Endothelial cell of umbilical vein (primary cell): Measurements from ENCODE around the gene FOXD2. TPM values are rescaled to one million over a fixed set of nuclear protein-coding genes. Genes with fewer than 3 reads are reported as not detected.
A peak's percentile ranks its signal among the peaks of the same experiment; 100 is the strongest.

Experiments
- BruUV-seq: library from RNA; stranded (reverse); fragments of 400-500 nt; replicated peaks from 2 replicates; lab custom pipeline; 2021; lab: Mats Ljungman, UMichigan
- CTCF ChIA-PET: fragments of 300-600, 350-600 bp; sonication (Branson Sonifier 250); formaldehyde crosslinking; loops from one replicate; lab custom pipeline; 2021; ENCODE audit warnings: antibody characterized with exemption, inconsistent platforms; lab: Charles Lee
- POLR2A ChIA-PET: fragments of 300-600, 350-600 bp; sonication (Branson Sonifier 250); formaldehyde crosslinking; loops from one replicate; lab custom pipeline; 2021; ENCODE audit warnings: antibody characterized with exemption, inconsistent platforms; lab: Charles Lee
- DNase-seq: peaks from one replicate; pipeline ENCODE4 v3.0.0-alpha.2; 2011; ENCODE audit warnings: low read depth, low spot score
- FAIRE-seq: peaks from 2 replicates; lab custom pipeline; 2011; peaks lifted over from hg19 to GRCh38; lab: Jason Lieb, UNC
- H2AFZ ChIP-seq: 2 replicates; pipeline ENCODE4 v1.6.0; 2012; ENCODE audit warnings: low read depth, low read length, control low read depth, inconsistent platforms
- H3K27ac ChIP-seq: 2 replicates; pipeline ENCODE4 v1.5.1; 2011; ENCODE audit warnings: low read depth, mild to moderate bottlenecking, control low read depth, low read length, moderate library complexity; ENCODE audit not compliant: insufficient read depth
- H3K27me3 ChIP-seq, 2 experiments: 2 replicates each; pipeline versions ENCODE4 v1.6.0 to v1.6.1; 2011; ENCODE audit warnings: low read length in 2 of 2, mixed read lengths in 1 of 2; ENCODE audit not compliant: control insufficient read depth in 2 of 2, insufficient read depth in 2 of 2
- H3K36me3 ChIP-seq, 2 experiments: 2 replicates in 1 of 2; 3 replicates in 1 of 2; pipeline ENCODE4 v1.5.1; 2011; ENCODE audit warnings: low read length in 2 of 2, mild to moderate bottlenecking in 1 of 2, moderate library complexity in 1 of 2; ENCODE audit not compliant: control insufficient read depth in 2 of 2, insufficient read depth in 2 of 2; ENCODE audit errors: extremely low read depth in 1 of 2
- H3K4me1 ChIP-seq: 3 replicates; pipeline ENCODE4 v1.5.1; 2011; ENCODE audit warnings: mild to moderate bottlenecking, low read length; ENCODE audit not compliant: control insufficient read depth, insufficient read depth; ENCODE audit errors: extremely low read depth
- H3K4me2 ChIP-seq: 2 replicates; pipeline ENCODE4 v1.6.1; 2011; ENCODE audit warnings: low read length, control low read depth, mixed read lengths; ENCODE audit not compliant: insufficient read depth
- H3K4me3 ChIP-seq, 3 experiments: fragments of 200-600 bp in 1 of 3; sonication (generic), shearing (Covaris generic) in 1 of 3; replicated peaks in 1 of 3; 2 replicates each; pipeline ENCODE4 v1.5.1; 2011 to 2016; ENCODE audit warnings: control low read depth in 3 of 3, low read length in 3 of 3, mild to moderate bottlenecking in 2 of 3, inconsistent platforms in 1 of 3, low read depth in 1 of 3, moderate library complexity in 1 of 3; ENCODE audit not compliant: insufficient read depth in 1 of 3
- H3K79me2 ChIP-seq: 2 replicates; pipeline ENCODE4 v1.6.0; 2012; ENCODE audit warnings: low read length, inconsistent platforms; ENCODE audit not compliant: control insufficient read depth, insufficient read depth
- H3K9ac ChIP-seq: replicated peaks from 2 replicates; pipeline ENCODE3; 2011; ENCODE audit warnings: low read length, control low read depth; ENCODE audit not compliant: insufficient read depth; ENCODE audit errors: extremely low read depth
- H3K9me1 ChIP-seq: replicated peaks from 3 replicates; pipeline ENCODE4 v1.6.0; 2011; ENCODE audit warnings: mild to moderate bottlenecking, low read length; ENCODE audit not compliant: control insufficient read depth, insufficient read depth; ENCODE audit errors: extremely low read depth
- H3K9me3 ChIP-seq: replicated peaks from 2 replicates; pipeline ENCODE4 v1.5.1; 2012; ENCODE audit warnings: low read length, inconsistent platforms; ENCODE audit not compliant: control insufficient read depth, insufficient read depth
- H4K20me1 ChIP-seq: replicated peaks from 2 replicates; pipeline ENCODE3; 2011; ENCODE audit warnings: mild to moderate bottlenecking, low read length; ENCODE audit not compliant: control insufficient read depth, insufficient read depth; ENCODE audit errors: extremely low read depth
- CTCF ChIP-seq, 2 donors: IDR thresholded peaks; 1 replicate in 1 of 2; 2 replicates in 1 of 2; pipeline ENCODE4 v1.5.1; 2011; ENCODE audit warnings: low read length in 2 of 2, mild to moderate bottlenecking in 2 of 2, moderate library complexity in 2 of 2, control low read depth in 1 of 2, inconsistent platforms in 1 of 2, low read depth in 1 of 2; ENCODE audit not compliant: insufficient read depth in 1 of 2; ENCODE audit errors: extremely low read depth in 1 of 2
- EZH2 ChIP-seq: IDR thresholded peaks from 2 replicates; pipeline ENCODE4 v1.6.1; 2012; ENCODE audit warnings: borderline replicate concordance, low read depth, mild to moderate bottlenecking, moderate library complexity, low read length, inconsistent platforms; ENCODE audit not compliant: severe bottlenecking
- FOS ChIP-seq: IDR thresholded peaks from 2 replicates; pipeline ENCODE4 v1.6.1; 2011; ENCODE audit warnings: mild to moderate bottlenecking, low read length, moderate library complexity, borderline replicate concordance; ENCODE audit not compliant: insufficient read depth
- GATA2 ChIP-seq: IDR thresholded peaks from 2 replicates; pipeline ENCODE4 v1.7.0; 2011; ENCODE audit warnings: low read depth, mild to moderate bottlenecking, moderate library complexity, mixed read lengths, low read length; ENCODE audit not compliant: insufficient read length, insufficient read depth
- JUN ChIP-seq: IDR thresholded peaks from 2 replicates; pipeline ENCODE4 v1.6.1; 2011; ENCODE audit warnings: borderline replicate concordance, low read depth; ENCODE audit not compliant: insufficient read length, insufficient read depth
- MAX ChIP-seq: IDR thresholded peaks from 2 replicates; pipeline ENCODE4 v1.6.1; 2011; ENCODE audit not compliant: insufficient read depth, insufficient read length
- MYC ChIP-seq: IDR thresholded peaks from one replicate; pipeline ENCODE4 v1.6.1; 2011; ENCODE audit warnings: mild to moderate bottlenecking, low read depth, low read length
- POLR2A ChIP-seq: IDR thresholded peaks from 2 replicates; pipeline ENCODE4 v1.6.1; 2012; ENCODE audit warnings: low read depth, mild to moderate bottlenecking, control low read depth, low read length
- POLR2AphosphoS5 ChIP-seq: IDR thresholded peaks from 2 replicates; pipeline ENCODE4 v1.6.1; 2012; ENCODE audit warnings: low read depth, mild to moderate bottlenecking, control low read depth, low read length, moderate library complexity; ENCODE audit not compliant: insufficient read depth
- dilution Hi-C: fragments of 300-500 bp; cut with MboI; formaldehyde crosslinking; loops from one replicate; pipeline ENCODE4 v1.15.0; 2019; ENCODE audit warnings: low sequenced_read_pairs; ENCODE audit not compliant: extremely low pct_ligation_motif_present
- intact Hi-C: fragments of 100-400 bp; cut with micrococcal nuclease; formaldehyde crosslinking; loops from one replicate; pipeline ENCODE4 v1.10.0; 2022
- polyA plus RNA-seq, 4 experiments: library from polyadenylated mRNA; depleted of rRNA in 3 of 4; stranded (reverse) in 3 of 4; unstranded in 1 of 4; fragments of >200 nt; gene quantifications; 2 replicates each; pipeline versions ENCODE4 v1.2.1 to v1.2.3, GENCODE V29; 2011 to 2012; ENCODE audit warnings: missing spikeins in 1 of 4
- total RNA-seq: library from RNA; stranded (reverse); gene quantifications from 2 replicates; pipeline ENCODE4 v1.2.3, GENCODE V29; 2021

The FOXD2 gene
- total and polyA plus RNA-seq, 2 donors (not counting 3 experiments of a cell fraction or from before 2014, with no cell fraction given), result 0.01 to 0.09 TPM

GRCh38 chr1:47482786-47483185 lies 44.9 kb downstream of the FOXD2 start:
- no peaks in the 10 kb centered on the region for H3K9me3 ChIP-seq
- H3K27me3 ChIP-seq, result peaks cover 0 to 3% of the 10 kb centered on the region in 2 experiments
- no peak overlapping the region for H2AFZ ChIP-seq
- dilution Hi-C loops, result no loop called here
- no peaks in the 10 kb centered on the region for H3K79me2 ChIP-seq
- H3K27ac ChIP-seq, result no peak overlapping the region
- H3K36me3 ChIP-seq, result no peaks in the 10 kb centered on the region
- FAIRE-seq (no peak), DNase-seq (peak; percentile 24)
- H3K4me3 ChIP-seq, result no peak overlapping the region
- H3K9me1 ChIP-seq, result no peaks in the 10 kb centered on the region
- intact Hi-C loops, result no loop called here
- TF ChIP-seq GATA2, result no peak
- TF ChIP-seq EZH2, result no peak
- TF ChIP-seq POLR2AphosphoS5, result no peak
- peak; percentile 68 for TF ChIP-seq FOS
- TF ChIP-seq MAX, result no peak
- no peak for TF ChIP-seq POLR2A
- no TSS peak for BruUV-seq
- no peaks in the 10 kb centered on the region for H4K20me1 ChIP-seq
- ChIA-PET CTCF (interaction anchor here (1.2 to 2.7 kb wide), 3 partner anchors 45 to 243 kb away, joined by 3 to 8 read pairs (median 4); partner anchors contain the start of gene FOXD2), POLR2A (no interaction called here)
- H3K4me2 ChIP-seq, result no peak overlapping the region
- no peak overlapping the region for H3K9ac ChIP-seq
- no peaks in the 10 kb centered on the region for H3K4me1 ChIP-seq

GRCh38 chr1:47483651-47484050 lies 45.8 kb downstream of the FOXD2 start:
- Histone ChIP-seq H3K9me1 (no peaks in the 10 kb centered on the region), H3K79me2 (no peaks in the 10 kb centered on the region), H4K20me1 (no peaks in the 10 kb centered on the region), H3K9me3 (no peaks in the 10 kb centered on the region), H3K4me3 (no peak overlapping the region), H3K27ac (no peak overlapping the region), H3K27me3 (peaks cover 0 to 3% of the 10 kb centered on the region in 2 experiments), H3K4me2 (no peak overlapping the region), H3K36me3 (no peaks in the 10 kb centered on the region), H3K9ac (no peak overlapping the region), H3K4me1 (no peaks in the 10 kb centered on the region), H2AFZ (no peak overlapping the region)
- POLR2A ChIA-PET, result no interaction called here
- CTCF ChIA-PET, result interaction anchor here (0.9 to 2.7 kb wide), 2 partner anchors 9 to 242 kb away, joined by 4 to 8 read pairs; no protein-coding TSS in a partner anchor
- DNase-seq (no peak), FAIRE-seq (no peak)
- no TSS peak for BruUV-seq
- dilution Hi-C loops, result no loop called here
- intact Hi-C loops, result no loop called here
- no peak for TF ChIP-seq JUN
- no peak for TF ChIP-seq MAX
- TF ChIP-seq POLR2AphosphoS5, result no peak
- no peak for TF ChIP-seq EZH2
- TF ChIP-seq FOS, result no peak
- TF ChIP-seq GATA2, result no peak
- no peak for TF ChIP-seq MYC
- TF ChIP-seq CTCF (IDR thresholded peaks at IDR 0.05; ENCODE audit: extremely low read depth in 1 of 2, insufficient read depth in 1 of 2, low read depth in 1 of 2, low read length in 2 of 2), result no peak
- TF ChIP-seq POLR2A, result no peak
